Stromal cell of bone marrow (primary cell): Measurements from ENCODE around the gene LRCH1.

Source experiments
- DNase-seq: peaks from one replicate; pipeline ENCODE4 v3.0.0-alpha.2; 2012; ENCODE audit warnings: low read depth

LRCH1 gene

DNA sequence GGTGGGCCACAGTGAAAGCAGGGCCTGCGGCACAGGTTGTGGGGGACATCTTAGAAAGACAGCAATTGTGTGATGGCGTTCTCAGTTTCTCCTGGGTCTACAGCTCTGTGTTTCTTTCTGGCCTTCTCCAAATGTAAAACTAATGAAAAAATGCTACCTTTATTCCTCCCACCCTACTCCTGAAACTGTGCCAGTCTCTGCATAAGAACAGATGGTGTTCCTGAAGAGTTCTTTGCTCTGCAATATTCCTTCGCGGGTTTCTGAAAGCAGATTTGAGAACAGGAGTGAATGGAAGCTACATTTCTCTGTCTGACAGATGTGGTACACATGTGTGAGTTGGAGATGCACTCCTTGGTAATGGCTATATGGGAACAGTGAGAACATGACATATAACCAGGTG lies 18.0 kb upstream of the LRCH1 start:
- no peak for DNase-seq

DNA sequence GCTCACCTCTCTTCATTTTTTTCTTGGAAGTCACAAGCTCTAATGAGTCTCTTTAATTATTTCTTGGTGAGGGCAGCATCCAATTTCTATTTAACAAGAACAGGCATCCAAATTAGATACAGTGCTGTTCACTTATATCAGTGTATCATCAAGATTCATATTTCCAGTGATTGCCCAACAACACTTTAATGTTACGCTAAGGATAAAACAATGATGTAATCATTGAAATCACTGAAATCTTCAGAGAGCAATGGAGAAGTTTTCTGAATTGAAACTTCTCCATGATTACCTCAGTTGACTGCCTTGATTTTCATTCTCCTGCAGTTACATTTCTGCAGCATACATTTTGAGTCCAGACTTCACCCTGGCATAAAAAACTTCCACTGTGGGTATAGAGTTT lies 17.1 kb upstream of the LRCH1 start:
- DNase-seq = no peak

DNA sequence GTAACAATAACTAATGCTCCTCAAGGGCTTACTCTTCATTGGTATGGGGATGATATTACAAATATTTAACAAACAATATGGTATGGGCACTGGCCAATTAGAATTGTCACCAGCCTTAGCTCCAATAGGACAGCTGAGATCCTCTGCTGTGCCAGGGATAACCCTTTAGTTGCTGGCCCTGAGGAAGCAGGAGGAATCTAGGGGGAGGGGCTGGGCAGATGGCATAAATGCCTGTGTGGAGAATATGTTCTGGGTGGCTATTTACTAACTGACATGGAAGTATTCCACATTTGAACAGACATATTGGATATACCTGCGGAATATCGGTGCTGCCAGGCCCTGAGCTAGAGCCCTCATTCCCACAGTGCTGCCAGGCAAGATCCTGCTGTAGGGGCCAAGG lies 16.6 kb upstream of the LRCH1 start:
- DNase-seq = no peak

DNA sequence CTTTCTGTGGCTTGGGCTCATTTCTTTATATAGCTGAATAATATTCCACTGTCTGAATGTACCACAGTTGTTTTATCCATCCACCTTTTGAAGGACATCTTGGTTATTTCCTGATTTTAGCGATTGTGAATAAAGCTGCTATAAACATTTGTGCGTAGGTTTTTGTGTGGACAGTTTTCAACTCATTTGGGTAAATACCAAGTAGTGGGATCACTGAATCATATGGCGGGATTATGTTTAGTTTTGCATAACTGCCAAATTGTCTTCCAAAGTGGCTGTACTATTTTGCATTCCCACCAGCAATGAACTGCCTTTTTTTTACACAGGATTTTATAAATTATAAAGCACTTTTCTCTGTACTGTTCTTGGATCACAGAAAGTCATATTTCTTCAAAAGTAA lies 13.7 kb upstream of the LRCH1 start:
- DNase-seq = no peak

DNA sequence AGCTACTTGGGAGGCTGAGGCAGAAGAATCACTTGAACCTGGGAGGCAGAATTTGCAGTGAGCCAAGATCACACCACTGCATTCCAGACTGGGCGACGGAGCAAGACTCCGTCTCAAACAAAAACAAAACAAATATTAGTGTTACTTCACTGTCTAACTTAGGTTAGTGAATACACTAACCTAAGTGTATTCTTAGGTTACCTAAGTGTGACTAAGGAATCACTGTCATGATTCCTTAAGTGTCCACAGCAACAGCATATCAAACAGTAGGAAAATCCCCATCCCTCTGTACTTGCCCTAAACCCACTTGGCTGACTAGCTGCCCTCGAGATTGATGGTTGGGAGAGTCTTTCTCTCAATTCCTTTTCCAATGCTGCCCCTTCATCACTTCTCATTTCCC lies 11.8 kb upstream of the LRCH1 start:
- DNase-seq = no peak

DNA sequence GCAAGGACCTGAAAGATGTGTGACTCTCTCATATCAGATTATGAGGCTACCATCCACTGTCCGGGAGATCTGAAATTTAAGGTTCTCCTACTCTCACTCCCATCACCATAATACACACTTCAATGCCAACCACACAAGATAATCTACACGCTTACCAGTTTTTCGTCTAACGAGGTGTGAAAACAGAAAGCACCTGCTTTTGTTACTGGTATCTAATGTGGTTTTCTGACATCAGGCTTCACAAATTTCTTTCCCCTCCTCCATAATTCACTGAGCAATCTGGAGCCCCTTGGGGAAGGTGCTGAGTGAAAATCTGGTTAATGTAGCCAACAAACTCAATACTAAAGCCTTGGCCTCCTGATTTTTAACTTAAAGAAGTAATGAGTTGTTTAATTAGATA lies 10.1 kb upstream of the LRCH1 start:
- DNase-seq = no peak

DNA sequence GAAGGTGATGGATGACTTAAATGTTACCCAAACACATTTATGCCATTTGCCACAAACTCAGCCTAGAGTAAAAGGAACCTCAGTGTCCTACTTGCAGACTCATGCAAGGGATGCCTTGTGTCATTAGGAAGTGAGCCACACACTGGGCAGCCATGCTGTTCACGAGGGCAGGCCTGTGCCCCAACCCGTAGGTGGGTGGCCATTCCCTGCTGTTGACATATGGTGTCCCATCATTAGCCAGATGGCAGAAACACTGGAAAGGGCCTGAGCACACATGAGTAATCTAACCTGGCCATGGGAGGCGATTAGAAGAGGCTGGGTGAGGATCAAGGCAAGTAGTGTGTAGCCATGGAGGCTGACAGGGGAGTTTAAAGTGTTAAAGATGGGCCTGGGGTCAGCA lies 9.7 kb upstream of the LRCH1 start:
- no peak for DNase-seq

DNA sequence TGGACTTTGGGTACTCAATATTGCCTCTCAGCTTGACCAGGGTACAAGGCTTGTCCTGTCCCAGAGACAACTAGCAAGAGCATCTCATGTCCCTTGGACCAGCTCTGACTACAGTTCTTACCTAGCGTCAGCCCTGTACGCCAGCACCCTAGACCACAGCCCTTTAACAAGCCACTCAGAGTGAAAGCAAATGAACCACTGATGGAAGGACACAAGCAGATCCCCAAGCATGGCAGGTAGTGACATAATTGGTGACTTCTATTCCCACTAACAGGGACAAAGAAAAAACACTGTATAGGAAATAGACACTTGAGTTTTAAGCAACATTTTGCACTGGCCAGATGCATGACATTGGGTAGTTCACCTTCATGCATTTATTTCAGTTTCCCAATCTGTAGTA lies 8.8 kb upstream of the LRCH1 start:
- DNase-seq = no peak

DNA sequence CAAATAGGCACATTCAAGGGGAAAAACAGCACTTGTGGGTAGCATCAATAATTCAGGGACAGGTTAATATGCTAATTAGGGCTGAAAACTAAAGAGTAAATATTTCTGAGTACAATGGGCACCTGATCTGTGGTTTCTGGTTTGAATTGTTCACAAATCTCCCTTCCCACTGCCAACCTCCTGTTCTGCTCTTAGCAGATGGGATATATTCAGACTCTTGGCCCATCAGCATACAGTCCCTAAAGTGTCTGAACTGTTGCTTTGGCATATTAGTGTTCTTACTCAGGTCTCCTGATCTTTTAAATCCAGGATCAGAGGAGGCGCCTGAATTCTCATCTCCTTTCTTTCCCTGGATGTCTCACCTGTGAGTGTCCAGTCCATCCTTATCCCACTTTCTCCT lies 8.2 kb upstream of the LRCH1 start:
- DNase-seq = no peak

DNA sequence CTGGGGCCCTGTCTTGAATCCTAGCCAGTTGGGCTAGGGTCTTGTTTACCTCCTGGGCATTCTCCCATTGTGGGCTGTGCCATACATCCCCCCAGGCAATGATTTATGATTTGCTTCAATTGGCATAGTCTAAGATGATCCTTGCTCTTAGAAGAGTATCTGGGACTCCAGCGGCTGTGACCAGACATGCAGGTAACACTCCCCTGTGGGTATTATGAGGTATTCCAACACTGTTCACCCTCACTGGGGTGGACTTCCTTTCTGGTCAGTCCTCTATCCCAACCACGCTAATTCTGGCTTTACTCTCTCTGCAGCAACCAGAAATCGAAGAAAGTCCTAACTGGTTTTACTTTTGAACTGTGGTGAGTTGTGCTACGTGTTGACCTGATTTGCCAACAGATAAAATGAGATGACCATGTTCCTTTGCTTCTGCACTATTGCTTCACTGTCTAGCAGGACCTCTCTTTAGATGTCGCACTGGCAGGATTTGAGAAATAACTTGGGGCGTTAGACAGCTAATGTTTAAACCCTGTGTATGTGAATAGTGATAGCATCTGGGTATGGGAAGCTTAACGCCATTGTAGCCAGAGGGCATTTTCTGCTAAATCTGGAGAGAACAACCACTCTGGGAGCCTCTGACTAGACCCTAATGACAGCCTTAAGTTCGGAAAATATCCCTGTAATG lies 6.7 kb upstream of the LRCH1 start:
- no peak for DNase-seq

DNA sequence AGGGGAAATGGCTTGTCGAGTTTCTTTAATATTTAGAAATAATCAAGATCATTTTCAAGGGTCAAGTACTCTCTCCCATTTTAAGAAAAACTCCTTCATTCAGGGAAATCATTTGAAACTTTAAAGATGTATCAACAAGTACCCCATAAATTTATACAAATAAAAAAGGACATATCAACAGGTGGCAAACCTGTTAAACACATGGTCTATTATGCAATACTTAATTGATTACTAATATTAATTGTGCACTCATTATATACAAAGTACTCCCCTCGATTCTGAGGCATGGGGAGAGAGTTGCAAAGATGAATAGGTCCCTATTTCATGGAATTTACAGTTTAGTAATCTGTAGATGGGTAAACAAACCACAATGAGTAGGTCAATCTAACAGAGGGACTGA lies 2.1 kb upstream of the LRCH1 start:
- no peak for DNase-seq

DNA sequence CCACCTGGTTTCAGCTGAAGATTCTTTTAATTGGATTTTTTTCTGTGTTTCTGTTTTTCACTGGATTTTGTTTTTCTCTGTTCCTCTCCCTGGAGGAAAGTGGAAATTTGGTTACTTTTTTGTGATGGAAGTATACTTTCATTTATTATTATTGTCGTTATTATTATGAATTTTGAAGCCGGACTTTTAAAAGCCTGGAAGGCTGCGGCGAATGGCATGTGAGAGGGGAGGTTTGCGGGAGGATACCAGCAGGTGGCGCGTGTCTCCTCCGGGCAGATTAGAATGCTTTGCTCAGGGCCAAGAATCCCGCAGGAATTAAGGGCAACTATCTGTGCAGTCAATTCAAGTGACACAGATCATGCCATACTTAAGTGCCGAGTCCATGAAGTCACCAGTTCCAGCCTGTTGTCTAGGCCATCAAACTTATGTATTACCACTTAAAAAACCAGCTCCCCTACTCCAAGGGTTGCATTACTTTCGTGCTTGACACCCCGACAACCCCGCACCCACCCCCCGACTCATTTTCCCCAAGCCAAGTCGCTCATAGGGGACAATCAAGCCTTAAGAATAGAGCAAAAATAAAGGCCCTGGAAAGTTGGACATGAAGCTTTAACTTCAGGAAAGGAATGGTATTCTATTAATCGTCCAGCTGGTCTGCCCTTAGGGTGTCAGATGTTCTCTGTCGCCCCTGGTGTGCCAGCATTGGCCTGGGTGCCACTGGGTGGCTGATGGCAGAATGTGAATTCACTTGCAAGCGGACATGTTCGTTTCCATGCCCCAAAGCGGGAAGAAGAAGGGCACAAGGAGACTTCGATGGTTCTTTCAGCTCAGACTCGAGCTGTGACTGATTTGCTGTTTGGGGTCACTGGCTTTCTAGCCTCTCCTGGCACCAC lies 1.3 kb upstream of the LRCH1 start:
- DNase-seq = no peak

DNA sequence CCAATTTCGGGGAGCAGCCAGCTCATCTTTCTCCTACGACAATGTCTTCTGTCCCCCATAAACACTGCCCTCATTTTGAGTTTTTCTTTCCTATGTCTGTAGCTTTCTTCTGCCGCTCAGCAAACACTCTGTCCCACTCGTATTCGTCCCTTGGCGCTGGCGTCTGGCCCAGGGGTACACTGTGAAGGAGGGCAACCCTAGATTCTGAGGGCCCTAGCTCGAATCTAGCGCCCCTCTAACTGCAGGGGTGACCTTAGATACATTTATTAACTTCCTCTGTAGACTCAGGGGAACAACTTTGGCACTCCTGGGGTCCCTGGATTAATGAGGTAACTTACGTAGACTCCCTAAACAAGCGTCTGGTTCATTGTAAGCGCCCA lies 677 bp upstream of the LRCH1 start:
- no peak for DNase-seq

DNA sequence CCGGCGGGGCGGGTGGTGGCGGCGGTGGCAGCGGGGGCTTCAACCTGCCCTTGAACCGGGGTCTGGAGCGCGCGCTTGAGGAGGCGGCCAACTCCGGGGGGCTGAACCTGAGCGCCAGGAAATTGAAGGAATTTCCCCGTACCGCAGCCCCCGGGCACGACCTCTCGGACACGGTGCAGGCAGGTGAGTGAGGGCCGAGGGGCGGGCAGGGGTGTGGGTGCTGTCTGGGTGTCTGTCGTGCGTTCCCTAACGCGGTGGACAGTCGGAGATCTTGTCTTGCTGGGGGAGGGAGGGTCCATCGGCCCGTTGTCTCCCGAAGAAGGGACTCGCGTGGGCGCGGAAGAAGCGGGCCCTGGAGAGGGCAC lies 533 bp downstream of the LRCH1 start:
- DNase-seq = no peak

DNA sequence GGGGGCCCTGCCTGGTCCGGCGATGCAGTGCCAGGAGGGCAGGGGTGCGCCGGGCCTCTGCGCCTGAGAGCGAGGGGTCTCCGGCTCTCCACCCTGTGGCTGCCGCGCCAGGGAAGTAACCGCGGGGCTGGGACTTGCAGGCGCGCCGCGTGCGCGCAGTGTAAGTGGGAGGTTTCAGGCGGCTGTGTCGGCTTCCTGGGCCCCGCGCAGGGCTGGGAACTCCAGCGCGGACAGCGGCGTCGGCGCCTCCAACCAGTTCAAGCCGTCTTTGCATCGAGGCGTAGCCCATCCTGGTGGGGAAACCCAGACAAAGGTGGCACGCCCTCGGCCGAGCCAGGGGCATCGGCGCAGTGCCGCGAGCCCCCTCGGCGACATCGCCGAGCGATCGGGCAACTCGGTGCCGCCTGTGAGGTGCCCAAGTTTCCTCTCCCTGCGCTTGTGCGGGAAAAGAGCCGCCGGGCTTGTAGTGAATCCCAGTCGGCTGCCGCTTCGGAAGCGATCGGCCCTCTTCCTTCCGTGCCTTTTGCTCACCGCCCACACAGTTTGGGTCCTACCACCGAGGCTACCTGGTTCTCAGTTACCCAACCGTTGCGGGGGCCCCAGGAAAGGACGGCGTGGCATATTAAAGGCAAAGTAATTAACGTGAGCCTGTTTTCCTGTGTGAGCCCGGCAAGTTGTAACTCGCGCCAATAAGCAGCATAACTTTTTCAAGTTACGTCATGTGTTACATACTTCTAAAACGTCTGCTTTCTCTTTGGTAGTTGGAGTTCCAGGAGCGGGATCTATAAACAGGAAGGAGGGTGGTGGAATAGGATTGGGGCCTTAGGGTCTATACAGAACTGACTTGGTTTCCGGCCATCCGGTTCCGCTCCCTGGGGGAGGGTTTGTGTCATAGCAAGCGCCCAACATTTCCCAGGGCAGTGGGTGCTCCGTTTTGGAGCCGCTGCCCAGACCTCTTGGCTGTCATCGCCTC lies 1.2 kb downstream of the LRCH1 start:
- no peak for DNase-seq

DNA sequence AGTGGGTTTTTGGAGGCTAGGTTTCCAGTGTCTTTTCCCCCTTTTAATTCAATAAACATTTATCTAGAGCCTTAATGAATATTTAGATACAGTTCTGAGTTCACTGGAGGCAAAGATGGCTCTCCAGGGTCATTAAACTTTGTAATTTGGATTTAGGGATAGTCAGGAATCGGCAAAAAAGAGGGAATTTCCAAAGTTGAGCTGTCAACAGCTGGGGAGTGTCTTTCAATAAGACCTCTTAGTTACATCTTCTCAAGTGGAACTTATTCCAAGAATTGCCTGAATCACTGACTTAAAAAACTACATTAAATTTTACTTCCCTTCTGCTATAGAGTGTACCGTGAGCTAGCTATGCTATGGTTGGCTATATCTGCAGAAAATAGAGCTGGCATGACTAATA lies 2.0 kb downstream of the LRCH1 start:
- DNase-seq = no peak

DNA sequence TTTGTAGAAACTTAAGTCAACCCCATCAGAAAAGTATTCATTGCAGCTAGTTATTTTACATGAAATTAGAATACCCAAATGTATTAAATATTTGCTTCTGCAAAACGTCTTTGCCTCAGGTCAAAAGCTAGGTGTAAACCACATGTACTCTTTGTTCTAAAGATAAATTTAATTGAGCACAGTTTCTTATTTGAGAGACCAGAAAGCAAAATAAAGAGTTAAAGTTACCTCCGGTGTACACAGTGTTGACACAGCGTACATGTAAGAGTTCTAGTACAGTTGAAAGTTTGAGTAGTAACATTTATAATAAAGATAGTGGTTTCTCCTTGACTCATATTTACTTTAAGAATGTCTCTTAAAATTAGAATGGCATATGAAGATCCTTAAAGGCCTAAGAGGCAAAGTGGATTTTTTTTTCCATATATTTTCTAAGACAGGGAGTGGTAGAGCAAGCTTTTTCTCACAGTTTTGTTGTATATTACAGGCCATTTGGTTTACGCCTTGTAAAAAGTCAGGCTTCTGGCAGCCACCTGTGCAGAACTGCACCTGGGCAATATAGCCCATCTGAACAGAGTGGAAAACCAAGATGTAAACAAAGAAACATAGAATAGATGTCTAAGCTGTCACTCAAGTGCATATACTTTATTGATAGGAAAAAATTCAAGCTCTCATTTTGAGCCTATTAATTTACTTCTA lies 2.9 kb downstream of the LRCH1 start:
- DNase-seq = no peak

DNA sequence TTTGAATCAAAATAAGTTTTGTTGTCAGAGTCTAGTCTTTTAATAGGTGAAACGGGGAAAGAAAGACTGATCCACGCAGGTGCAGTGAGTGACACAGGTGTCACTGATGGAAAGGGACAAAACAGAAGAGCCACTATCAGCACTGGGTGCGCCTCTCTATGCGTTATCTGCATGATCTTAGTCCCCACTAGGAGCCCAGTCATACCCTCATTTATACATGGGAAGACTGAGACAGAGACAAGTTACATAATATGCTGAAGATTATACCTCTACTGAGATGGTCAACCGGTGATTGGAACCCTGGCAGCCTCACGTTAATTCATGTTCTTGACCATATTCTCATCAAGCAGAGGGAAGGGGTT lies 3.4 kb downstream of the LRCH1 start:
- no peak for DNase-seq

DNA sequence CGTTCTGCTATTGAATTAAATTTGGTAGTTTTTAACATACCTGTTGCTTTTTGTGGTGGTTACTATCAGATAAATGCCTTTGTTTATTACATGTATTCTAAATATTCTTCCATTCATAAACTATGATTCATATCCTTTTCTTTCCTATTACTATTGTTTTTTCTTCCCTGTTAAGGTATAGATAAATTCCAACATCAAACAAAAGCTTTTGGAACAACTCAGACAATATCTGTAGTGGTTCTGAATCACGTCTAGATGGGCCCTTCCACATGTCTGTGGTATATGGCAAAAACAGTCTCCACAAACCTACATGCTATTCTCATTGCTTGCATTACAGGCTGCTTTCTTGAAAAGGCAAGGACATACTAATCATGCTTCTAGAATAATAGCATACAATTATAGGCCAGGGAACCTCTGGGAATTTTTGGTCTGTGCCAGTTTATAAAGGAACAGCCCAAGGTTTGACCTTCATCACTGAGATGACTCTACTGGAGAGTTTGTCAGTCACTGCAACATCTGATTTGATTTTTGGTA lies 6.4 kb downstream of the LRCH1 start:
- DNase-seq = no peak

DNA sequence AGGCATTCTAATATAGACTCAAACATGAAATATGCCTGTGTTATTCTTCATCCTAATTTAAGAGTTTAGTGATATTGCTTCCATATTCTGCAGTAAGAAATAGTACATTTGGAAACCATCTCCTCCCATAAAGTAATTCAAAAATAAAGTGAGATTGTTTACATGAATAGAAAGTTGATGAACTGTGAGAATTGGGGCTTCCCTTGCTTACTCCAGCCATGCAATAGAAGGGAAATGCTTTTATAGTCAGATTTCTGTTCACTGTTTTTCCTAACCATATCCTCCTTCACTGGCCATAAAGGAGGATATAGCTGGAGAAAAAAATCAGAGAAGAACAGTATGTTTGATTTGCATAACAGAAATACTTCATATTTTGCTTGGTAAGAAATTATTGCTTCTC lies 7.8 kb downstream of the LRCH1 start:
- no peak for DNase-seq

DNA sequence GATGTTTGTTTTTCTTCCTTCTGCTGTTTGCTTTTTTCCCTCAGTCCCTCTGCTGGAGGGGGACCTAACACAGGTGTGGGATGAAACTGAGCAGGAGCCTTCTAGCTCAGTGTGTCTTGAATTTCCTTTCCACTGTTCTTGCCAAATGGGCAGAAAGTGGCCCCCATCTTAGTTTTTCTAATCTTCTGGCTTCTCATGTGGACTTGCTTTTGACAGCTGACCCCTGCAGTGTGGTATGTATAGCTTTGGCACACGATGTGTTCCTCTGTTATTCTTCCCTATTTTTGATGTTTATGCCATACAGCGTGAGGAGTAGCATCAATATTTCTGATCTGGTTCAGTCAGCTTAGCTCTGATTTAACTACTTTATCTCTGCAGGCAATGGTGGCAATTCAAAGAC lies 8.3 kb downstream of the LRCH1 start:
- no peak for DNase-seq

DNA sequence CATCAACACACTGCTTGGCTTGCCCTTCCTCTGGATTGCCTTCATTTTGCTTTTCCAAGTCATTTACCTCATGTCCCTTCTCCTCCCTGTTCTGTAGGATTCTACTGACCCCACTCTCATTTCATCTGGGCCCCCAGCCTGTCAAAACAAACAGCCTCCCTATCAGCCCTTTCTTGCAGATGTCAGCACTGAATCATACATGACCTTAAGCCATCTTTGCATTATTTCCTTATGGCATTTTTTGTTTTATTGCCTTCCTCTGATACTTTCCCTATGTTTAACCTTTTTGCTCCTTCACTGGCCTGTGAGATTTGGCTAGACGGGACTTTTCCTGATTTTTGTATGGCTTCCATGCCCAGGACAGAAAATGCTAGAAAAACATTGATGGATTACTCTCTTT lies 8.7 kb downstream of the LRCH1 start:
- no peak for DNase-seq
